Mammary epithelial cell (primary cell): ENCODE data around the gene DAG1.

Source experiments
- CTCF ChIP-seq, 2 donors: IDR thresholded peaks in 1 of 2; conservative IDR thresholded peaks in 1 of 2; 2 replicates each; pipeline ENCODE4 v1.5.1; 2011 to 2012; ENCODE audit warnings: inconsistent platforms in 2 of 2, low read length in 2 of 2, mild to moderate bottlenecking in 2 of 2, control low read depth in 1 of 2, low read depth in 1 of 2; ENCODE audit not compliant: insufficient read depth in 1 of 2; ENCODE audit errors: extremely low read depth in 1 of 2
- EZH2 ChIP-seq: IDR thresholded peaks from 2 replicates; pipeline ENCODE4 v1.6.1; 2012; ENCODE audit warnings: low read length, inconsistent platforms, borderline replicate concordance

GRCh38 chr3:49469037-49469935, 781 bp upstream of the DAG1 start:
- TF ChIP-seq CTCF (conservative IDR thresholded peaks at IDR 0.05 in 1 of 2, IDR thresholded peaks at IDR 0.05 in 1 of 2; ENCODE audit: extremely low read depth in 1 of 2, insufficient read depth in 1 of 2, low read depth in 1 of 2, low read length in 2 of 2) (no peak), EZH2 (no peak)
